Inflammatory macrophage treated with lipopolysaccharide for 1 hour (primary cell): ENCODE results near the gene FHIT.
"Not testable (repeated sequence)": the region's sequence is repeated elsewhere in the genome, so short reads cannot be mapped to it uniquely, and the experiment has no call there.

ENCODE experiments used
- DNase-seq, 2 donors: peaks; one replicate each; pipeline ENCODE4 v3.0.0-alpha.2; 2020 to 2022

Gene FHIT

DNA sequence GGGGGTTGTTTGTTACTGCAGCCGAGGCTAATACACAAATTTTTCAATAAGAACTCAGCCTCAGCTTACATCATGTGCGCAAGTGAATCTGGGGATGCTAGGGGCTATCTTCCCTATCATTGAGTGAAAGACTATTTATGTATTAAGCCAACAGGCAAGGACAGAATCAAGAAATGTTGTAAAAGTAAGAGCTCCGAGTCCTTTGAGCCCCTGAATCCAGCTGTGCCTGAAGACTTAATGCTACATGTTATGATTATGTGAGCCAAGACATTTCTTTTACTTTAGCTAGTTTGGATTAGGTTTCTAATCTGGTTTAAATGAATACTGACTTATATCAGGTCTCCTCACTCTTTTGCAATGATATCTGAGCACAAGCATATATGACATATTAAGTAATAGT, 1418.5 kb downstream of the FHIT start:
- DNase-seq: no peak

DNA sequence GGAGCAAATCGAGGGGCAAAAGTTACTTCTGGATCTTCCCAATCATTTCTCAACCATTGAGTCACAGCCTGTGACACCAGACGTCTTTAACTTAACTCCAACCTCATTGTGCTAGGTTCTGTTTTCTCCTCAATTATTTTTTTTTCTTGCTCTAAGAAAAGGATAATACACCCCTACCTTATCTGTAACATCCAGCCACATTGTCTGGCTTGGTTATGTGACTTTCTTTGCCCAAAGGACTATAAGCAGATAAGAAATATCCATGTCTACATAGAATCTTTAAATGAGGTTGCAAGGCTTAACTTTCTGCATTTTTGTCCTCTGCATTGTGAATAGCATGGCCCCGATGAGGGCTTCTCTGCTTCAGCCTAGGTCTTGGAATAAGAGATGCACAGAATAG, 1419.0 kb downstream of the FHIT start:
- DNase-seq: no peak

GRCh38 chr3:59831394-59831793, 1419.9 kb downstream of the FHIT start:
- DNase-seq: no peak

- no peak for DNase-seq
Measured at GRCh38 chr3:59829527-59829926, 1421.7 kb downstream of the FHIT start.

DNA sequence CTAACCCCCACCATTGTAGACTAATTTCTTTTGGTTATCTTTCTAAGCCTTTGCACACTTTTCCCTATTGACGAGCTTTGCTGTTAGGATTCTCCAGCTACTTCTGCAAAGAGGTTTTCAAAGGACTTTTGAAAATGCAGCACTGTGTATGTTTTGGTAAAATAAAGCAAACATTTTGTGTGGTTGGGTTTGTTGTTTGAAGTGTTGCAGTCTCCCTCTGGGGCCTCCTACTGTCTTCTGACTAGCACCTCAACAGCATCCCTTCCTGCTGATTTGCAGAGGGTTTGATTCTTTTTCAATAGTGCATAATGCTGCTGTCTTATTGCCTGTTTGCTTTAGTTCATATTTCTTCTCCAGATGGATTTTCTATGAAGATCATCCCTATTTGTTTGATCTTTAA, 1426.4 kb downstream of the FHIT start:
- no peak for DNase-seq

DNA sequence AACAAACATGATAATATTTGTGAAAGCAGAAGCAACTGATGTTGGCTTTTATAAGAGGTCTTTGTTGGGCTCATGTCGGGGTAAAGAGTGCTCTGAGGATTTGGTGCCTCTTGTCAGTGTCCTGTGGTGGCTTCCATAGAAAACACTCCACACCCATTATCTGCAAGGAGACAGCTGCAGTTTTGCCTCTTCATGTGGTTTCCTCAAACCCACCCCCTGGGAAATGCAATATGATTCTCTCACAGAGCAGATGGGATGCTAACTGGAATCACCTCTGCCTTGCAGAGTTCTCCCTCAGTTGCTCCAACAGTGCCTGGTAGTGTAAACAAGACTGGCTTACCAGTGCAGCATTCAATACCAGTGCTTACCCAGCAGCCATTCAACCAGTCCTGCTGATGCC, 1430.0 kb downstream of the FHIT start:
- no peak for DNase-seq

DNA sequence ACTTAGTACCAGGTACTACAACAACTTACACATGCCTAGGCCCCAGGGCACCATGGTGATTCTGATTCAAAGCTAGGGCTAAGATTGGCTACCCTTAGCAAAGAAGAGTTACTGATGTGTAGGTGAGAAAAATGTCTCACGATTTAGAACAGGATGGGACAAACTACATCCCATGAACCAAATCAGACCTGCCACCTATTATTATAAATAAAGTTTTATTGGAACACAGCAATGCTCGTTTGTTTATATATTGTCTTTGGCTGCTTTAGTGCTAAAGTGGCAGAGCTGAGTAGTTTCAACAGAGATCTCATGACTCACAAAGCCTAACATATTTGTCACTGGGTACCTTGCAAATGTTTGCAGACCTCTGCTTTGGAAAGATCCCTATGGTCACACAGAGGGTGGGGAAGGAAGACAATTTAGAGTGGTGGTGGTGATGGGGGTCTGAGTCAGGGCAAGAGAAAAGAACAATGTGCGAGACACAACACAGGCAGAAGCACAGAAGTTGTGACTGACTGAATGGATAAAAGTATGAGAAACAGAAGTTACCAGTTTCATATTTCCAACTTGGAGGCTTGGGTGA, 1430.8 kb downstream of the FHIT start:
- DNase-seq: no peak

DNA sequence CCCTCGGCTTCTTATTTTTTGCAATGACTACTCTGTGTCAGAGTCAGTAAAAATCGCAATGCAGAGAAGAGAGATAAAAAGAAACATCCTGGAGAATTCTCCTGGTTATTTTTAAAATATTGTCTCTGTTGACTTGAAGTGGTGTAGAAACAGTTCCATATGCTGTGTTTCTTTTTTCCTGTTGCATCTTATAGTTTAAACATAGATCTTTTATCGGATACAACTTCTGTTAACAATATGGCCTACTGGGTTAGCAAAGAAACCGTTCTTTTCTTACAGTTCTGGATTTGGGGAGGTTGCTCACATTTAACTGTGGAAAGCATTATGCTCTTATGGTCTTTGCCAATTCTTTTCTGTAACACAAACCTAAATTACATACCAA, 1432.3 kb downstream of the FHIT start:
- DNase-seq: no peak

- DNase-seq: peak in 1 of 2 donors; percentile 32
Measured at GRCh38 chr3:59818033-59818918, 1433.0 kb downstream of the FHIT start.

GRCh38 chr3:59817511-59817910, 1433.7 kb downstream of the FHIT start:
- DNase-seq: no peak

DNA sequence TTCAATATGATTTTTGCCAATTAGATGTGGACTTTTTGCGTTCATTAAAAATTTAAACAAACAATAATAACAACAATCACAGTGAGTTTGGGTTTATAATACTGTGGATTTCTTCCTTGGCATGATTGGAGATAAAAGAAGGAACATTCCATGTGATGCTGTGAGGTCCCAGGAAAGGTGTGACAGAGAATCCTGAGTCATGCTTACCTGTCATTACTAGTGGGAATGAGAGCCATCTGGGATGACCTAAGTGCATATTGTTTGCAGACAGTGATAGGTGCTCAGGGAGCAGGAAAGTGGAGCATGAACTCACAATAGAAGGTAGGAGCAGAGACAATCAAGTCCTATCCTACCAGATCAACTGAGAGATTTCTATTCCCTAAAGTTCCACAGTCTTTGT, 1434.9 kb downstream of the FHIT start:
- no peak for DNase-seq

DNA sequence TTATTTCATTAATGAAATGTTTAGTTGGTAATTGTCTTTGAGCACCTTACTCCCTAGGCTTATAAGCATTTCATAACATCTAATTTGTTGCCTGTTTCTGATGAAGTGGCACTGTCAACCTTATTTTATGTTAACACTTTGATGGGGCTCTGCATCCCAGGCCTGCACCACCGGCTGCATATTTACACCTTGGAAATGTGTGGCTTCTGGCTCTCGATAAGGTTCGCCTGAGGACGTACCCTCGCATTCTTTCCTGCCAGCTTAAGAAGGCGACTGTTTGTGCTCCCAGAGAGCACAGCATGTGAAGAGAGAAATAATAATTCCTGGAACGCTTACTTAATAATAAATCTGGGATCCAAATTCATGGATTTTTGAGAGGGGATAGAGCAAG, 1438.1 kb downstream of the FHIT start:
- no peak for DNase-seq

DNA sequence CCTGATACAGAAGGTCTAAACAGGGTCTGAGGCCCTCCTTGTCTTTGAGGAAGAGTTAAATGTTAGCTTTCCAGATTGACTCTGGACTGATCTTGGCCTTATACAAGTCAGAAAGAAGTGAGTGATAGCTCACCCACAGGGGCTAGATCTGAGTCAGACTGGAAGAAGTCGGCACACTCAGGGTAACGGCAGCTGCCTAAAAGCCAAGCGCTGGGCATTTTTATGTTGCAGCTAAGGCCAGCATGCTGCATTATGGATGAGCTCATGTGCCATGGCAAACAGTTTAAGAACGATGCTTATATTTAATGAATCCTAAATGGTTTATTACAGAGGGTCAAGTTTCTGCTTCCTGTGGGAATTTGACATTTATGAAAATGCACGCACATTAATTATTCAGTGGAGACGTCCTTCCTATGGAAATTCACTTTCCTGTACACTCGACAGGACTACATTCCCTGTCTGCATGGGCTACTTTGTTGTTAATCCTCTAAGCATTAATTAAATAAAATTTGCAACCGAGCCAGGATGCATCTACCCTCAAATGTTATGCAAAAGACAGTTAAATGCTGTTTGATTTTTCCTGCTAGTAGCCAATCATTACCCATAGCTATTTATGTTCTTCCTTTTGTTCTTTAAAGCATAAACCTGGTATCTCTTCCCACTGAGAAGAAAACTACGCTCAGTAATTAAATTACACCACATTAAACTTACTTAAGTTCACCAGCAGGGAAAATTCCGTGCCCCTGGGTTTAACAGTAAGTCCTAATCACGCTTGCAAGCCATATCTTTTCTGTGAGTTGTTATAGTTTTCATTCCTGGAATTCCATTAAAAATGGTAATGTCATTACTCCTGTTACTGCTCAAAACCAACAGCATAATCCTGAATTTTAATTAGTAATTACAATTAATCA, 1438.8 kb downstream of the FHIT start:
- no peak for DNase-seq

GRCh38 chr3:59811160-59811559, 1440.1 kb downstream of the FHIT start:
- no peak for DNase-seq

DNA sequence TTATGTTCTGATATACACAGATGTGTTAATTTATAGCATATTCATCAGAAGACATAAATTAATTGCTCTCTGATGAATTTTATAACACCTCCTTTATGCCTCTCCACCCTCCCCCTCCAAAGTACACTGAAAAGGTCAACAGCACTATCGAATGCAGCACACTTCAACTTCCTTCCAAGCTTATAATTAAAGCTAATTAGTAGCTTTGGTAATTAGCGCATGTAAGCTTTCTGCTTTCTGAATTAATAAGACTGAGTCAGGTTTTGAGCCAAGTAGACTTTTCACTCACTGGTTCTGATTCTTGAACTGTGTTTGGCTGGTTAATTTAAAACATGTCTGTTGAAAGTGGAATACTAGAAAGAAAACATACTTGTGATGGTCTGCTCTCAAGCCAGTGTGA, 1440.6 kb downstream of the FHIT start:
- no peak for DNase-seq

DNA sequence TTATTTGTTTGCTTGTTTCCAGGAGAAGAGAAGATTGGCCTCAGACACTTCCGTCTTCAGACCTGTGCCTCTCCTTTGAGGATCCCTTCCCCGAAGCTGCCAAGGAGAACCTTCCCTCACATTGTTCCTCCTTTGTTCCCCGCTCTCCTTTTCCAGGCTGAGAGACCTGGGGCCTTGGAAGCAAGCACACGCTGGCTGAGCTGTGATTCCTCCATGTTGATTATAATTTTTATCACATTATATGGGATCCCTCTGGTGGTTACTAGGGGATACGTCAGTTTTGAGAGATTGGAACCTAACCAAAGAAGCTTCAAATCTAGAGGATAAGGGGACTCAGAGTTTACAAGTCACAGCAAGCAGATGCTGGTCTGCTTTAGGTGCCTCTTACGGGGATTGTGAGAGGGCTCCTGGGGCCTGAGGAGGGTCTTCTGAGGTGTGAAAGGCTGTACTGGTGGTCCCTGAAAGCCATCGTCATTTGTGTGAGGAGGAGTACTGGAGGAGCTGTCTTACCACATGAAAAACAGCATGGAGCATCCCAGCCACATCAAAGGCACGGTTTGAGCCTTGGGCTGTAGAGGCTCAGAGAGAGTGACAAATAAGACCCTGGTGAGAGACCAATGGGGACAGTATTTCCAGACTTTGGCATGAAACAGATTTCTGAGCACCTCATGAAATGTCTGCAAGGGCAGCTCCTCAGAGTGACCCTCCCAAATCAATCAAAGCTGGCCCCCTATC, 1441.4 kb downstream of the FHIT start:
- DNase-seq: no peak

GRCh38 chr3:59809016-59809415, 1442.2 kb downstream of the FHIT start:
- no peak for DNase-seq

GRCh38 chr3:59808446-59808845, 1442.8 kb downstream of the FHIT start:
- no peak for DNase-seq

DNA sequence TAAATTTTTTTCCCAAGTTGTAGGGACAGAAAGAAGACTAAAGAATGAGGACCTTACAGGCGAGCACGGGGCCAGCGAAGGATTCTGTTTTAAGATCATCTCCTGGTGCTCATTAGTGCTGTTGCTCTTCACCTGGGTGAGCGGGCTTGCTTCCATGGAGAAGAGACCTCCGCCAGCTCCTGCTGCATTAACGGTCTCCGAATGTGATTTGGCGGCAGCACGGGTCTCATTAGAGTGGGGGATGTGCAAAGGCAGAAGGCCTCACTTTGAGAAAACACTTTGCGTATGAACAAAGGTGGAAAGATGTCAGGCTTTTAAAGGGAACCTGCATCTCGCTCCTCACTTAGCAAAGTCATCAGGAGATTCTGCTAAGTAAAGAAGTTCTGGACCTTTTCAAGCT, 1448.0 kb downstream of the FHIT start:
- DNase-seq: no peak

GRCh38 chr3:59802453-59802852, 1448.8 kb downstream of the FHIT start:
- DNase-seq: not testable (repeated sequence)

DNA sequence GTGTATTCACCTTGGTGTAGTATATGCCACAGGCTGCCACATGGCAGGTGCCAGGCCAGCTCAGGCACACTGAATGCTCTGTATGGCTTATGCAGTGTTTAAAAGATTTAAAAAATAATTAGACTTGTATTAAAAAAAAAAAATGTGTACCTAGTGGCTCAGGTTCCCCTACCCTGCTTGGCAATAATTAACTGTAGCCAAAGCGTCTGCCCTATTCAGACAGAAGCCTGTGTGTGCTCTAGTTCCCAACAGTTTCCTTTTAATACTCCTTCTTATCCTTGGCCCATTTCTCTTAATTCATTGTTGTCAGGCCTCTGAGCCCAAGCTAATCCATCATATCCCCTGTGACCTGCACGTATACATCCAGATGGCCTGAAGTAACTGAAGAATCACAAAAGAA, 1449.2 kb downstream of the FHIT start:
- DNase-seq: no peak

GRCh38 chr3:59800481-59800880, 1450.8 kb downstream of the FHIT start:
- no peak for DNase-seq
